HG02763 (cell line): ENCODE measurements around the gene COQ10A.
A peak's percentile ranks its signal among the peaks of the same experiment; 100 is the strongest.

Source experiments
- ATAC-seq: cut with Tn5 transposase; IDR thresholded peaks from one replicate; pipeline ENCODE4 v1.9.1; 2021; ENCODE audit warnings: mild to moderate bottlenecking, moderate library complexity; ENCODE audit not compliant: unreplicated experiment

The COQ10A gene

GRCh38 chr12:56308714-56309113 lies 42.0 kb downstream of the COQ10A start:
- no peak for ATAC-seq

GRCh38 chr12:56311003-56311402 lies 44.3 kb downstream of the COQ10A start:
- no peak for ATAC-seq

- ATAC-seq: no peak
These were observed 48.5 kb downstream of the COQ10A start for GRCh38 chr12:56315249-56315621.

- ATAC-seq: peak; percentile 87
These were observed 49.1 kb downstream of the COQ10A start, which contains the start of gene CNPY2 for GRCh38 chr12:56315622-56316473. TSS of gene CNPY2 (minus strand) at chr12:56315988. CDS start at chr12:56315217, 771 bp downstream.

GRCh38 chr12:56317675-56318074 lies 50.9 kb downstream of the COQ10A start:
- ATAC-seq: no peak
